K562 (cell line): Measurements from ENCODE around the gene WT1.

ENCODE experiments used
- ATF1 ChIP-seq, 2 experiments: fragments of 450-650 bp in 1 of 2; IDR thresholded peaks; 2 replicates each; pipeline ENCODE4 v1.6.1; 2016; ENCODE audit warnings: missing compliant biosample characterization in 1 of 2, missing genetic modification characterization in 1 of 2
- CC2D1A ChIP-seq: fragments of 450-650 bp; IDR thresholded peaks from 2 replicates; pipeline ENCODE4 v1.6.1; 2017; ENCODE audit warnings: mild to moderate bottlenecking
- IRF1 ChIP-seq: sonication (generic); formaldehyde crosslinking; IDR thresholded peaks from 2 replicates; pipeline ENCODE4 v1.8.0; 2022; ENCODE audit warnings: missing genetic modification reagents, mild to moderate bottlenecking, borderline replicate concordance
- MAFK ChIP-seq: IDR thresholded peaks from 2 replicates; pipeline ENCODE4 v1.6.1; 2011; ENCODE audit warnings: low read length, improper control_type of control experiment
- NFE2 ChIP-seq: IDR thresholded peaks from 2 replicates; pipeline ENCODE4 v1.6.1; 2014; ENCODE audit warnings: antibody characterized with exemption, low read depth
- POLR2A ChIP-seq: fragments of 450-650 bp; conservative IDR thresholded peaks from 2 replicates; pipeline ENCODE4 v1.6.1; 2016
- POLR2AphosphoS2 ChIP-seq: IDR thresholded peaks from 2 replicates; pipeline ENCODE4 v1.6.1; 2012; ENCODE audit warnings: low read length, improper control_type of control experiment
- PREB ChIP-seq: sonication (generic); formaldehyde crosslinking; IDR thresholded peaks from 2 replicates; pipeline ENCODE4 v1.8.1; 2023; ENCODE audit warnings: mild to moderate bottlenecking, missing genetic modification reagents
- RFX5 ChIP-seq: IDR thresholded peaks from 2 replicates; pipeline ENCODE4 v1.6.1; 2011; ENCODE audit warnings: low read depth, mild to moderate bottlenecking, improper control_type of control experiment, low read length
- TBP ChIP-seq: optimal IDR thresholded peaks from 2 replicates; pipeline ENCODE3; 2011; ENCODE audit warnings: low read depth, low read length, improper control_type of control experiment
- ZBTB11 ChIP-seq, 3 experiments: fragments of 200-800 bp in 1 of 3; fragments of 250-450 bp in 1 of 3; fragments of 450-650 bp in 1 of 3; sonication (Bioruptor Pico) in 1 of 3; sonication (Bioruptor generic) in 1 of 3; formaldehyde crosslinking in 1 of 3; IDR thresholded peaks; 2 replicates each; pipeline versions ENCODE4 v1.6.1 to v1.8.0; 2016 to 2022; ENCODE audit warnings: mild to moderate bottlenecking in 2 of 3, missing genetic modification characterization in 2 of 3, missing compliant biosample characterization in 1 of 3, moderate library complexity in 1 of 3
- TF ChIP-seq, protein P1 (sequence below): IDR thresholded peaks from 2 replicates; pipeline ENCODE4 v1.6.1; 2014; ENCODE audit warnings: antibody characterized with exemption
- TF ChIP-seq, protein P2 (sequence below): fragments of 450-650 bp; IDR thresholded peaks from 2 replicates; pipeline ENCODE4 v1.6.1; 2017; ENCODE audit warnings: antibody characterized with exemption
- TF ChIP-seq, protein P3 (sequence below), 2 experiments: fragments of 450-650 bp in 1 of 2; IDR thresholded peaks; 2 replicates each; pipeline ENCODE4 v1.6.1; 2011 to 2017; ENCODE audit warnings: low read depth in 2 of 2, antibody characterized with exemption in 1 of 2, borderline replicate concordance in 1 of 2, low read length in 1 of 2, mild to moderate bottlenecking in 1 of 2, mixed read lengths in 1 of 2; ENCODE audit not compliant: control insufficient read depth in 1 of 2

DNA sequence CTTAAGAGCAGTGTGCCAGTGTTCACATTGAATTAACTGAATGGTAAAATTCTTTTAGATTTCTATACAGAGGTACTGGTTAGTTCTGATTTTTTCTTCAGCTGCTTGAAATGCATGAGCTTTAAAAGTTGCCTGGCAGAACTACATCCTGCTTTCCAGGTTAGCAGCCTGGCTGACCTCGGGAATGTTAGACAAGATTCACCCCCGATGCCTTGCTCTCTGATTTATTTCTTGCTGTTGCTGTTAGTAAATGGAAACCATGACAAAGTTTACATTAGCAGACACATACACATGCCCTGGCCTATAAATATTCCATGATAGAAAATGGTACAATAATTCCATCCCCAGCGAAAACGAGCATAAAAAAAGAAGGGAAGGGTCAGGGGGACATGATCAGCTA lies 47.0 kb downstream of the WT1 start:
- TF ChIP-seq, protein P1, sequence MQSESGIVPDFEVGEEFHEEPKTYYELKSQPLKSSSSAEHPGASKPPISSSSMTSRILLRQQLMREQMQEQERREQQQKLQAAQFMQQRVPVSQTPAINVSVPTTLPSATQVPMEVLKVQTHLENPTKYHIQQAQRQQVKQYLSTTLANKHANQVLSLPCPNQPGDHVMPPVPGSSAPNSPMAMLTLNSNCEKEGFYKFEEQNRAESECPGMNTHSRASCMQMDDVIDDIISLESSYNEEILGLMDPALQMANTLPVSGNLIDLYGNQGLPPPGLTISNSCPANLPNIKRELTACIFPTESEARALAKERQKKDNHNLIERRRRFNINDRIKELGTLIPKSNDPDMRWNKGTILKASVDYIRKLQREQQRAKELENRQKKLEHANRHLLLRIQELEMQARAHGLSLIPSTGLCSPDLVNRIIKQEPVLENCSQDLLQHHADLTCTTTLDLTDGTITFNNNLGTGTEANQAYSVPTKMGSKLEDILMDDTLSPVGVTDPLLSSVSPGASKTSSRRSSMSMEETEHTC = no peak
- TF ChIP-seq, protein P2, sequence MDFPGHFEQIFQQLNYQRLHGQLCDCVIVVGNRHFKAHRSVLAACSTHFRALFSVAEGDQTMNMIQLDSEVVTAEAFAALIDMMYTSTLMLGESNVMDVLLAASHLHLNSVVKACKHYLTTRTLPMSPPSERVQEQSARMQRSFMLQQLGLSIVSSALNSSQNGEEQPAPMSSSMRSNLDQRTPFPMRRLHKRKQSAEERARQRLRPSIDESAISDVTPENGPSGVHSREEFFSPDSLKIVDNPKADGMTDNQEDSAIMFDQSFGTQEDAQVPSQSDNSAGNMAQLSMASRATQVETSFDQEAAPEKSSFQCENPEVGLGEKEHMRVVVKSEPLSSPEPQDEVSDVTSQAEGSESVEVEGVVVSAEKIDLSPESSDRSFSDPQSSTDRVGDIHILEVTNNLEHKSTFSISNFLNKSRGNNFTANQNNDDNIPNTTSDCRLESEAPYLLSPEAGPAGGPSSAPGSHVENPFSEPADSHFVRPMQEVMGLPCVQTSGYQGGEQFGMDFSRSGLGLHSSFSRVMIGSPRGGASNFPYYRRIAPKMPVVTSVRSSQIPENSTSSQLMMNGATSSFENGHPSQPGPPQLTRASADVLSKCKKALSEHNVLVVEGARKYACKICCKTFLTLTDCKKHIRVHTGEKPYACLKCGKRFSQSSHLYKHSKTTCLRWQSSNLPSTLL = no peak
- TF ChIP-seq ATF1 (CRISPR knock-in tag; IDR thresholded peaks at IDR 0.05) (no peak), ATF1 (tag; IDR thresholded peaks at IDR 0.05) (no peak), POLR2A (no peak), RFX5 (no peak), PREB (CRISPR knock-in tag) (no peak), MAFK (no peak), POLR2AphosphoS2 (no peak), IRF1 (no peak), TBP (no peak), NFE2 (no peak), ZBTB11 (CRISPR knock-in tag; IDR thresholded peaks at IDR 0.05) (no peak), CC2D1A (no peak)
- TF ChIP-seq, protein P3, sequence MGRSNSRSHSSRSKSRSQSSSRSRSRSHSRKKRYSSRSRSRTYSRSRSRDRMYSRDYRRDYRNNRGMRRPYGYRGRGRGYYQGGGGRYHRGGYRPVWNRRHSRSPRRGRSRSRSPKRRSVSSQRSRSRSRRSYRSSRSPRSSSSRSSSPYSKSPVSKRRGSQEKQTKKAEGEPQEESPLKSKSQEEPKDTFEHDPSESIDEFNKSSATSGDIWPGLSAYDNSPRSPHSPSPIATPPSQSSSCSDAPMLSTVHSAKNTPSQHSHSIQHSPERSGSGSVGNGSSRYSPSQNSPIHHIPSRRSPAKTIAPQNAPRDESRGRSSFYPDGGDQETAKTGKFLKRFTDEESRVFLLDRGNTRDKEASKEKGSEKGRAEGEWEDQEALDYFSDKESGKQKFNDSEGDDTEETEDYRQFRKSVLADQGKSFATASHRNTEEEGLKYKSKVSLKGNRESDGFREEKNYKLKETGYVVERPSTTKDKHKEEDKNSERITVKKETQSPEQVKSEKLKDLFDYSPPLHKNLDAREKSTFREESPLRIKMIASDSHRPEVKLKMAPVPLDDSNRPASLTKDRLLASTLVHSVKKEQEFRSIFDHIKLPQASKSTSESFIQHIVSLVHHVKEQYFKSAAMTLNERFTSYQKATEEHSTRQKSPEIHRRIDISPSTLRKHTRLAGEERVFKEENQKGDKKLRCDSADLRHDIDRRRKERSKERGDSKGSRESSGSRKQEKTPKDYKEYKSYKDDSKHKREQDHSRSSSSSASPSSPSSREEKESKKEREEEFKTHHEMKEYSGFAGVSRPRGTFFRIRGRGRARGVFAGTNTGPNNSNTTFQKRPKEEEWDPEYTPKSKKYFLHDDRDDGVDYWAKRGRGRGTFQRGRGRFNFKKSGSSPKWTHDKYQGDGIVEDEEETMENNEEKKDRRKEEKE (IDR thresholded peaks at IDR 0.05; ENCODE audit: borderline replicate concordance in 1 of 2, control insufficient read depth in 1 of 2, low read depth in 2 of 2, low read length in 1 of 2) = no peak
